GM18951 (cell line): ENCODE measurements around the gene OAT.

Source experiments
- POLR2A ChIP-seq: IDR thresholded peaks from 4 replicates; pipeline ENCODE4 v1.6.1; 2011; ENCODE audit warnings: mild to moderate bottlenecking; ENCODE audit not compliant: insufficient read length, insufficient read depth; ENCODE audit errors: extremely low read depth
- in situ Hi-C: fragments of 300-500 bp; cut with MboI; formaldehyde crosslinking; loops from one replicate; pipeline ENCODE4 v1.12.0; 2022; ENCODE audit warnings: low sequenced_read_pairs, mixed read lengths, inconsistent platforms; ENCODE audit not compliant: unreplicated experiment

Gene OAT

GRCh38 chr10:124407456-124407855, 11.3 kb downstream of the OAT start:
- in situ Hi-C loops, result no loop called here

GRCh38 chr10:124403548-124403947, 15.2 kb downstream of the OAT start:
- in situ Hi-C loops, result no loop called here
- TF ChIP-seq POLR2A, result no peak

More at GRCh38 chr10:124407456-124407855, 11.3 kb downstream of the OAT start:
- no peak for TF ChIP-seq POLR2A

GRCh38 chr10:124402273-124402672, 16.4 kb downstream of the OAT start:
- no peak for TF ChIP-seq POLR2A
- in situ Hi-C loops, result no loop called here

DNA sequence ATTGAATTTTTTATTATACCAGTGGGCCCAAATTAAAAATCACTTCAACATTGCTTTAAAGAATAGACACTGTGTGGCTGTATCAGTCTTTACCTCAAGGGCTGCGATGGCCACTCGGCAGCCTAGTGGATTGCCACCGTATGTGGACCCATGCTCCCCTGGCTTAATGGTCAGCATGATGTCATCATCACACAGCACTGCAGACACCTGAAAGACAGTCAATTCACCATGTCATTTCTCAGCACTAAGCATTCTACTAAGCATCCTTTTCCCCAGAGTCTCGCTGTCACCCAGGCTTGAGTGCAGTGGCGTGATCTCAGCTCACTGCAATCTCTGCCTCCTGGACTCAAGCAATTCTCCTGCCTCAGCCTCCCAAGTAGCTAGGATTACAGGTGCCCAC, 17.1 kb downstream of the OAT start:
- in situ Hi-C loops, result no loop called here
- no peak for TF ChIP-seq POLR2A

GRCh38 chr10:124394583-124394982, 24.1 kb downstream of the OAT start:
- in situ Hi-C loops, result loop anchor here (25.0 kb wide), 1 partner anchor 807 kb away; no protein-coding TSS in a partner anchor
- no peak for TF ChIP-seq POLR2A

DNA sequence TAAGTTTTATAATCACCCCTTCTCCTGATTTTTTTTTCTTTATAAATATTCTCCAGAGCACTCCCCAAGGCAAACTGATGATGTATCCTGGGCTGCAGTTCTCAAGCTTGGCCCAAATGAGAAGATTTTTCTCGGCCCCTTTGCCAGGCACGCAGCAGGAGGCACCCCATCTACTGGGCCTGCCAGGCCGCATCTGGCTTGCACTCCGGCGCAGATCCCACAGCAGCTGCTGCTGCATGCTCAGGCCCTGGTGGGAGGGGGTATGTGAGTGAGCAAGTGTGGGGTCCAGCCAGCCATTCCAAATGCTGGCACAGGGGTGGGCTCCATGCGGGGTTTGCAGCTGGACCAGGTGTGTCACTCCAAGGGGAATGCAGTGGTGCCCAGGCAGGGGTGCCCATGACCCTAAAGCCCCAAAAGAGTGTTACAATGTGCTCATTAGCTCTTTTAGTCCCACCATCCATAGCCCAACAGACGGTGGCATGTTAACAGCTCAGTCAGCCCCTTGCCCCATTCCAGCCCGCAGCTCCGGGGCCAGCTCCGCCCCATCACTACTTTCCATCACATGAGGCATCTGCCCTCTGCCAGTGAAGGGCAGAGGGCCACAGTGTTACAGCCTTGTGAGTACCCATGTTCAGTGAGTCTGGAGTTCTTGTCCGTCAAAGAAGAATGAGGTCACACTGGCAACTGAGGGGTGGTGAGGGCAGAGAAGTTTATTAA, 25.9 kb downstream of the OAT start:
- TF ChIP-seq POLR2A, result no peak
- in situ Hi-C loops, result loop anchor here (25.0 kb wide), 1 partner anchor 805 kb away; no protein-coding TSS in a partner anchor

DNA sequence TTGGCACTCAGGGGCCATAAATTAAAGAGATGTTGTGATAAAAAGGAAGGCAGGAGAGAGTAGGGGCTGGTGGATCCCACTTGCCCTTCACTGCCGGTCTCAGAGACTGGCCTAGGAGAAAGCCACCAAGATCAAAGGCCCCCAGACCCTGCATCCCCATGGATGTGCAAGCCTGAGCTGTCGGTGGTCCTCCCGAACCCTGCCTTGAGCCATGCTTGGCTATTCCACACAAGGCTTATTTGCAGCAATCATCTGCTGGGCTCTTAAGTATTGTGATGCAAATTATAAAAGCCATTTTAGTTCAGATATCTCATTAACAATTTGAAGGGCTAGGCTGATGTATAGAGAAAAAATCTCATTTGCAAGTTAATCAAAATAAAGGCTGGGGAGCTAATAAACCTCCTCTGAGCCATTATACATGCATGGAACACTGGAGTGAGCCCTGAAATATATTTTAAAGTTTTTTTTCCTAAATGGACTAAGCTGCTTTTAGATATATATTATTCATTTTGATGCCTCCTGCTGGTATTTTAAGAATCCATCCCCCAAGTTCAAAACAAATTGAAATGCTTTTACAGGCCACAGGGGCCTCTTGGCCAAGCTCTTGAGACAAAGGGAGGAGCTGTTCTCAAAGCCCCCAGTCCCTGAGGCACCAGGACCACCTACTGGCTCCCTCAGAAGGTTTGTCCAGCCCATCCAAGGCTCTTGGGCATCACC, 28.1 kb downstream of the OAT start:
- no peak for TF ChIP-seq POLR2A
- in situ Hi-C loops, result loop anchor here (25.0 kb wide), 1 partner anchor 803 kb away; no protein-coding TSS in a partner anchor

GRCh38 chr10:124389613-124390361, 28.9 kb downstream of the OAT start:
- TF ChIP-seq POLR2A, result no peak
- in situ Hi-C loops, result loop anchor here (5.0 to 25.0 kb wide), 2 partner anchors 392 to 802 kb away; no protein-coding TSS in a partner anchor

DNA sequence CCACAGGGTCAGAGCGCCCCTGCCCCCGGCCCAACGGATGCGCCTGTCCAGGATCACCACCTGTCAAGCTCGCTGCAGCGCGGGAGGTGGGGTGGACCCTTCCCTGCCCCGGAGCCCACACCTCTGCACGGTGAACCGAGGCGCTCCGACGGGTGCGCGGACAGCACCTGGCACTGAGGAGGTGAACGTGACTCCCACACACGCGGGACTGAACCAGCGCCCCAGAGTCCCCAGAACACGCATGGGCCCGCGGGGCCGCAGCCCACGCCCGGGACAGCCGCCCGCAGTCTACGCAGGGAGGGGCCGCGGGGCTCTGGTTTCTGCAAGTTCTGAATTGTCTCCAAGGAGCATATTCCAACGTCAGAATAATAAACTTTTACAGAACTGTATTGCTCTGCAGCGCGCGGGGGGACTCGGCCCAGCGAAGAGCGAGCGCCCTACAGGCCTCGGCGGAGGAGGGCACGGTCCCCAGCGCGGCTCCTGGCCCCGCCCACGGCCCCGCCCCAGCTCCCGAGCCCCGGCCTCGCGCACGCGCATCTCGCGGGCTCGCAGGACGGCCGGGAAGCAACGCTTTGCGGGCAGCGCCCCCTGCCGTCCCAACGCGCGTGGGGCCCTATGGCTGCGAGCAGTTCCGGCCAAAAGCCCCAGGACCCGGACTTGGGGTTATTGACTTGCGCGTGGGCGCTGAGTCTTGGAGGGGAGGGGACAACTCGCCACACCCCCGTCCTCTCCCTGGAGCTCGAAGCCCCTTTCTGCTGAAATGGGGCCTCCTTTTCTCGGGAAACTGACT, 29.7 kb downstream of the OAT start:
- in situ Hi-C loops, result loop anchor here (5.0 to 25.0 kb wide), 2 partner anchors 392 to 802 kb away; no protein-coding TSS in a partner anchor
- no peak for TF ChIP-seq POLR2A

GRCh38 chr10:124388476-124388822, 30.3 kb downstream of the OAT start:
- TF ChIP-seq POLR2A, result no peak
- in situ Hi-C loops, result loop anchor here (5.0 to 25.0 kb wide), 2 partner anchors 391 to 801 kb away; no protein-coding TSS in a partner anchor

- in situ Hi-C loops, result loop anchor here (5.0 to 25.0 kb wide), 2 partner anchors 390 to 800 kb away; no protein-coding TSS in a partner anchor
- TF ChIP-seq POLR2A, result no peak
Observed at GRCh38 chr10:124387078-124387874, 31.4 kb downstream of the OAT start.
